GM19351 (cell line): ENCODE data around the gene KDM4B.
"Not testable (repeated sequence)": the region's sequence is repeated elsewhere in the genome, so short reads cannot be mapped to it uniquely, and the experiment has no call there.

ENCODE experiments used
- ATAC-seq: cut with Tn5 transposase; IDR thresholded peaks from one replicate; pipeline ENCODE4 v1.9.1; 2021; ENCODE audit warnings: mild to moderate bottlenecking, moderate library complexity; ENCODE audit not compliant: unreplicated experiment

Gene KDM4B

DNA sequence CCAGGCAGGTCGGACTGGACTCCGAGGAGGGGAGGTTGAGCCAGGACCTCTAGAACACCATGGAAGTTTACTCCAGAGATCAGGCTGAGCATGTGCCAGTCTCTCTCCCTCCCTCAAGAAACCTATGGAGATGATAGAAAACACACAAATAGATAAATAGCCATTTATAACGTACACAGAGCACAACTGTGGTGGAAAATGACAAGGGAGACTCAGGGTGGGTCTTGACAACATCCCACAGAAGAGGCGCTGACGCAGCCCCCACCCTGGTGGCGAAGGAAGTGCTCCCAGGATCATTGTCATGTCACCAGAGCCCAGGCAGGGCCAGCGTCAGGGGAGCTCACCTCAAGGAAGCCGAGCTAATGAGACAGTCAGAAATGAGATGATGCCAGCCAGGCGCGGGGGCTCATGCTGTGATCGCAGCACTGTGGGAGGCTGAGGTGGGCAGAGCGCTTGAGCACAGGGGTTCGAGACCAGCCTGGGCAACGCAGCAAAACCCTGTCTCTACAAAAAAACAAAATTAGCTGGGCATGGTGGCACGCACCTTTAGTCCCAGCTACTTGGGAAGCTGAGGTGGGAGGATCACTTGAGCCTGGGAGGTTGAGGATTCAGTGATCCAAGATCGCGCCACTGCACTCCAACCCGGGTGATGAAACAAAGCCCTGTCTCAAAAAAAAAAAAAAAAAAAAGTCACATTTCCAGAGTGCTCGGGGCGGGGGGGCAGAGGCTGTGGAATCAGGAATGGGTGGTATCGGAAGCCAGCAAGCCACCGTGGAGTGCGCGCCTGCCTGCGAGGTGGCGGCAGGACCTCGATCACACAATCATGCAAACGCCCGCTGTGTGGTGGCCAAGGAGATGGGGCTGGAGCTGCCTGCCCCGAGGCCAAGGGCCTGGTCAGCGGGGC, 178.4 kb downstream of the KDM4B start:
- no peak for ATAC-seq

- no peak for ATAC-seq
These were observed 179.3 kb downstream of the KDM4B start for GRCh38 chr19:5147978-5148793.

GRCh38 chr19:5148794-5149190, 179.9 kb downstream of the KDM4B start:
- ATAC-seq: no peak

- ATAC-seq: no peak
These were observed 180.6 kb downstream of the KDM4B start for GRCh38 chr19:5149508-5149907.

DNA sequence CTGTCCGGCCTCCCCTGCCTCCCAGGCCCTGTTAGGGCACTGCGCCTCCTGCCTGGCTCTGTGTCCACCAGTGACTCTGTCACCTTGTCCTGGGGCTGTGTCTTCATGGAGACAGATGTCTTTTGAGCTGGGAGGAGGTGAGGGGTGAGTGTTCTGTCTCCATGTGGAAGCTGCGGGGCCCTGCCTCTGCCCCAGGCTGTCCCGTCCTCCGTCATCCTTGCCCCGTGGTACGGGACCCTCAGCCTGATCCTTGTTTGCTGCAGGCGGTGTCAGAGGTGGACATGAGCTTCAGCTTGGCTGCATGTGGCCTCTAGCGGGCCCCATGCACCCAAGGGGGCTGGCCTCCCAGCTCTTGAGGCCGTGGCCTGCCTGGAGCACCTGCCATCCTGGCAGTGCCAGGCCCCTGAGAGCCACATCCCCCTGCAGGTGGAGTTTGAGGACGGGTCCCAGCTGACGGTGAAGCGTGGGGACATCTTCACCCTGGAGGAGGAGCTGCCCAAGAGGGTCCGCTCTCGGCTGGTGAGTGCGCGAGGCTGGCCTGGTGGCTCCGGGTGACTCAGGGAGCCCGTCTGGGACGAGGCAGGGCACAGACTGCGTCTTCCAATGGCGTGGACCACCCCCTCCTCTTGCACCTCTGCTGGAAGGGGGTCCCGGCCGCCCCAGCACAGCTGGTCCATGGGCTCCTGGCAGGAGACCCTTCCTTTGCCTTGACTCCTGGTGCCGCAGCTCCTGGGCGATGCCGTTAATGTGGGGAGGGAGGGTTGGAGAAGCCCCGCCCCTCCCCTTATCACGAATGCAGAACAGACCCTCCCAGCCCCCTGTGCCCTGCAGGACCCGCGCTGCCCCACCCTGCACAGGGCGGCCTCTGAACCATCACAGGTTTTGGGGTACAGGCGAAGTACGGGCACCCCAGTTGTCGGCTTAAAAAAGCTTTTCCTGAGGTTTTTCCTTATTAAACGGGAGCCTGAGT, 181.3 kb downstream of the KDM4B start:
- no peak for ATAC-seq

DNA sequence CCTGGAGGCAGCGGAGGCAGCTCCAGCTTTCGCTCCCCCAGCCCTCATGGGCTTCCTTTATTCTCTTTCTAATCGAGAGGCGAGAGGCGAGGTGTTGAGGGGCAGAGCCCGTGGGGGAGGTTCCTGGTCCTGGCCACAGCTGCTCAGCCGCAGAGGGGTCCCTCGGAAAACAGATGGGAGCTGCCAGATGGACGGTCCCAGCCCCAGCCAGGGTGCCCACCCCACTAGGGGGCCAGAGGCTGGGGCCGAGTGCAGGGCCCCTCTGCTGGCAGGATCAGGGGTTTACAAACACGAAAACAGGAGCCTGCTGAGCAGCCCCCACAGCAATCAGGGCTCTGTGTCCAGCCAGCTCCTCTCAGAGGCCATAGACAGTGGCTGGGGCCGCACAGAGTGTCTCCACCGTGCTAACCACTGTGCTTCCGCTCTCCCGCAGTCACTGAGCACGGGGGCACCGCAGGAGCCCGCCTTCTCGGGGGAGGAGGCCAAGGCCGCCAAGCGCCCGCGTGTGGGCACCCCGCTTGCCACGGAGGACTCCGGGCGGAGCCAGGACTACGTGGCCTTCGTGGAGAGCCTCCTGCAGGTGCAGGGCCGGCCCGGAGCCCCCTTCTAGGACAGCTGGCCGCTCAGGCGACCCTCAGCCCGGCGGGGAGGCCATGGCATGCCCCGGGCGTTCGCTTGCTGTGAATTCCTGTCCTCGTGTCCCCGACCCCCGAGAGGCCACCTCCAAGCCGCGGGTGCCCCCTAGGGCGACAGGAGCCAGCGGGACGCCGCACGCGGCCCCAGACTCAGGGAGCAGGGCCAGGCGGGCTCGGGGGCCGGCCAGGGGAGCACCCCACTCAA, 182.2 kb downstream of the KDM4B start:
- ATAC-seq: no peak

GRCh38 chr19:5152013-5152763, 183.3 kb downstream of the KDM4B start:
- no peak for ATAC-seq

DNA sequence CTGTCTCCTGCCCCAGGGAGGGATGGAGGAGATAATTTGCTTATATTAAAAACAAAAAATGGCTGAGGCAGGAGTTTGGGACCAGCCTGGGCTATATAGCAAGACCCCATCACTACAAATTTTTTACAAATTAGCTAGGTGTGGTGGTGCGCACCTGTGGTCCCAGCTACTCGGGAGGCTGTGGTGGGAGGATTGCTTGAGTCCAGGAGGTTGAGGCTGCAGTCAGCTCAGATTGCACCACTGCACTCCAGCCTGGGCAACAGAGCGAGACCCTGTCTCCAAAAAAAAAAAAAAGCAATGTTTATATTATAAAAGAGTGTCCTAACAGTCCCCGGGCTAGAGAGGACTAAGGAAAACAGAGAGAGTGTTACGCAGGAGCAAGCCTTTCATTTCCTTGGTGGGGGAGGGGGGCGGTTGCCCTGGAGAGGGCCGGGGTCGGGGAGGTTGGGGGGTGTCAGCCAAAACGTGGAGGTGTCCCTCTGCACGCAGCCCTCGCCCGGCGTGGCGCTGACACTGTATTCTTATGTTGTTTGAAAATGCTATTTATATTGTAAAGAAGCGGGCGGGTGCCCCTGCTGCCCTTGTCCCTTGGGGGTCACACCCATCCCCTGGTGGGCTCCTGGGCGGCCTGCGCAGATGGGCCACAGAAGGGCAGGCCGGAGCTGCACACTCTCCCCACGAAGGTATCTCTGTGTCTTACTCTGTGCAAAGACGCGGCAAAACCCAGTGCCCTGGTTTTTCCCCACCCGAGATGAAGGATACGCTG, 184.0 kb downstream of the KDM4B start:
- ATAC-seq: no peak

- ATAC-seq: no peak
These were observed 184.8 kb downstream of the KDM4B start for GRCh38 chr19:5153601-5154128.

DNA sequence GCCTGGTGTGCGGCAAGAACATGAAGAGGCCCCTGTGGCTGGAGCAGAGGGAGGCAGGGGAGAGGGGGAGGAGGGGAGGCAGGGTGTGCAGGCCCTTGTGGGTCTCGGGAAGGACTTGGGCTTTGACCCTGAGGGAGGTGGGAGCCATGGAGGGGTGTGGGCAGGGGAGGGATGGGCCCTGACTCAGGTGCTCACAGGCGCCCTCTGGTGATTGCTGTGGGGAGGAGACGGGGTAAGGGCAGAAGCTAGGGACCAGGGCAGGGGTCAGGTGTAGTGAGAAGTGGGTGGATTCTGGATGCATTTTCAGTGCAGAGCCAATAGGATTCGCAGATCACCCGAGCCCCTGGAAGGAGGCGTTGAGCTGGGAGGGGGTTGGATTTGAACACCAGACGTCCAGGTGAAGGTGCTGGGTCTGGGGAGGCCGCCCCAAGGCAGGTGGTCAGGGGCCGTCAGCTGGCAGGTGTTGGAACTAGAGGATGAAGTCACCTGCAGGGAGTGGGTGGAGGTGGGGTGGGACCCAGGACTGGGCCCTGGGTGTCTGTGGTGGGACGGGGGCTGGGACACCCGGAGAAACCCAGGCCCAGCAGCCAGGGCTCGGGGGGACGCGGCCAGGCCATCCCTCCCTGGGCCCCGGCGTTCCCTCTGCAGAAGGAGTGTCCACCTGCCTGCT, 185.4 kb downstream of the KDM4B start:
- ATAC-seq: no peak

GRCh38 chr19:5154799-5155426, 186.0 kb downstream of the KDM4B start:
- no peak for ATAC-seq

GRCh38 chr19:5155586-5156210, 186.8 kb downstream of the KDM4B start:
- no peak for ATAC-seq

GRCh38 chr19:5156231-5156986, 187.5 kb downstream of the KDM4B start:
- no peak for ATAC-seq

DNA sequence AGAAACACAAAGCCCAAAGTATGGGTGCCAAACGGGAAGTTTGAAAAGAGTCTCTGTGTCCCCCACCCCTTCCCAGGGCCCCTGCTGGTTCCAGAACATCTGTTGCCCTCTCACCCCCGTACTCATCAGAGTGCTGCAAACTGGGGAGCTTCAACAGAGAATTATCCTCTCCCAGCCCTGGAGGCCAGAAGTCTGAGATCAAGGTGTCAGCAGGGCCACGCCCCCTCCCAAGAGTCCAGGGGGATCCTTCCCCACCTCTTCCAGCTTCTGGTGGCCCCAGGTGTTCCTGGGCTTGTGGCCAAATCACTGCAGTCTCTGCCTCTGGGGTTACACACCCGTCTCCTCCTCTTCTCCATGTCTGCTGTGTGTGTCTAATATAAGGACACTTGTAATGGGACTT, 188.3 kb downstream of the KDM4B start:
- ATAC-seq: no peak

GRCh38 chr19:5158549-5159134, 189.7 kb downstream of the KDM4B start:
- not testable (repeated sequence) for ATAC-seq
